Activated naive CD4-positive, alpha-beta T cell treated with anti-CD3 and anti-CD28 coated beads, Interleukin-2, amount 50 U/mL, for 24 hours (primary cell): ENCODE results near the gene ILK.

Source experiments
- H3K27ac Mint-ChIP-seq: one replicate; pipeline ENCODE4 v1.8.0; 2021; ENCODE audit warnings: mild to moderate bottlenecking, mixed read lengths
- H3K27me3 Mint-ChIP-seq: one replicate; pipeline ENCODE4 v1.8.0; 2021; ENCODE audit warnings: mixed read lengths
- H3K36me3 Mint-ChIP-seq: one replicate; pipeline ENCODE4 v1.8.0; 2021; ENCODE audit warnings: mixed read lengths
- H3K4me1 Mint-ChIP-seq: one replicate; pipeline ENCODE4 v1.8.0; 2021; ENCODE audit warnings: mixed read lengths
- H3K4me3 Mint-ChIP-seq: one replicate; pipeline ENCODE4 v1.8.0; 2021; ENCODE audit warnings: mild to moderate bottlenecking, mixed read lengths
- H3K9me3 Mint-ChIP-seq: one replicate; pipeline ENCODE4 v1.8.0; 2021; ENCODE audit warnings: mixed read lengths

ILK gene

DNA sequence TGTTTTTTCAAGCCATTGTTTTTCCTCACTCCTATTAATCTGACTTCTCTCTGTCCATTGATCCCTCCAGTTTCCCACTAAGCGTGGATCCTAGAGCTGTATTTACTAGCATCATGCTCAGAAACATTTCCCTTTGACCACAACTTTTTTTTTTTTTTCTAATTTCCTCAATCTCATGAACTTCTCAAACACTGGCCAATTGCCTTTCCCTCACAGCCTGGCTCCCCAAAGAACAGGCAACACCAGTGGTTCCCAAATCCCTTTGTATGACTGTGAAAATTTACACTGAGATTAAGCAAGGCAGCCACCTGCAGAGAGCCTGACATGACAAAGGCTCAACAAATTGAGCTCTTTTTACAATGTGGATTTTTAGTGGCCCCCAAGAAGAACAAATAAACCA is 17.1 kb downstream of the ILK start:
- Mint-ChIP-seq H3K4me3 (no peak overlapping the region), H3K27me3 (no peaks in the 10 kb centered on the region), H3K36me3 (peaks cover 4% of the 10 kb centered on the region)

GRCh38 chr11:6621711-6622211 is 18.2 kb downstream of the ILK start:
- Mint-ChIP-seq H3K4me3 (no peak overlapping the region), H3K9me3 (no peaks in the 10 kb centered on the region), H3K4me1 (peaks cover 6% of the 10 kb centered on the region), H3K27ac (no peak overlapping the region), H3K27me3 (no peaks in the 10 kb centered on the region), H3K36me3 (no peaks in the 10 kb centered on the region)

More for the DNA sequence above, 17.1 kb downstream of the ILK start:
- Mint-ChIP-seq H3K9me3 (no peaks in the 10 kb centered on the region), H3K4me1 (peaks cover 11% of the 10 kb centered on the region), H3K27ac (no peak overlapping the region)

- Mint-ChIP-seq H3K27me3 (no peaks in the 10 kb centered on the region), H3K4me3 (no peak overlapping the region), H3K27ac (no peak overlapping the region), H3K36me3 (no peaks in the 10 kb centered on the region), H3K9me3 (no peaks in the 10 kb centered on the region), H3K4me1 (peaks cover 13% of the 10 kb centered on the region)
Observed at GRCh38 chr11:6622261-6623171, 18.9 kb downstream of the ILK start.

GRCh38 chr11:6623391-6624363 is 20.1 kb downstream of the ILK start:
- no peaks in the 10 kb centered on the region for H3K27me3 Mint-ChIP-seq
- no peak overlapping the region for H3K27ac Mint-ChIP-seq
- H3K4me1 Mint-ChIP-seq, result peaks cover 22% of the 10 kb centered on the region
- no peaks in the 10 kb centered on the region for H3K36me3 Mint-ChIP-seq
- H3K4me3 Mint-ChIP-seq, result no peak overlapping the region
- no peaks in the 10 kb centered on the region for H3K9me3 Mint-ChIP-seq

- Mint-ChIP-seq H3K27me3 (no peaks in the 10 kb centered on the region), H3K9me3 (no peaks in the 10 kb centered on the region), H3K4me3 (no peak overlapping the region), H3K36me3 (no peaks in the 10 kb centered on the region), H3K27ac (no peak overlapping the region), H3K4me1 (peaks cover 22% of the 10 kb centered on the region)
Observed at GRCh38 chr11:6625156-6625831, 21.7 kb downstream of the ILK start.

DNA sequence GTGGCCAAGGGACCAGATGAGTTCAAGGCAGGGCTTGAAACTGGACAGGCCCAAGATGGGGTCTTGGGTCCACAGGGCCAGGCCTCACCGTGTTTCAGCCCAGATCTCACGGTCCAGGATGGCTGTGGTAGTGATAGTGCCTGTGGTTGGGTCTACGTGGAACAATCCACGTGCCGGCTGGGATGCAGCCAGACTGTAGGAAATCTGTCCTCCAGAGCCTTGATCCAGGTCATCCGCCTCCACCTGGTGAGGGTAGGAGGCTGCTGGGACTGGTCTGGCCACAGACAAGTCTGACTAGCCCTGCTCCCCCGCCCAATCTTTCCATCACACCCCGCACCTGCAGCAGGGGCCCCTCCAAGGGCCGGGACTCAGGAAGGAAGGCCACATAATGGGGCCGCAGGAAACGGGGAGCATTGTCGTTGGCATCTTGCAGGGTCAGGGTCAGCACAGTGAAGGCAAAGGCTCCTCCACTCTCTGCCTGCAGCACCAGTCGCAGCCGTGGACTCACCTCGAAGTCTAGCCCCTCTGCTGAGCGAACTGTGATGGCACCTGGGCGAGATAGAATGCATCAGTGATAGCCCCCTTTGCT is 22.4 kb downstream of the ILK start:
- no peak overlapping the region for H3K4me3 Mint-ChIP-seq

DNA sequence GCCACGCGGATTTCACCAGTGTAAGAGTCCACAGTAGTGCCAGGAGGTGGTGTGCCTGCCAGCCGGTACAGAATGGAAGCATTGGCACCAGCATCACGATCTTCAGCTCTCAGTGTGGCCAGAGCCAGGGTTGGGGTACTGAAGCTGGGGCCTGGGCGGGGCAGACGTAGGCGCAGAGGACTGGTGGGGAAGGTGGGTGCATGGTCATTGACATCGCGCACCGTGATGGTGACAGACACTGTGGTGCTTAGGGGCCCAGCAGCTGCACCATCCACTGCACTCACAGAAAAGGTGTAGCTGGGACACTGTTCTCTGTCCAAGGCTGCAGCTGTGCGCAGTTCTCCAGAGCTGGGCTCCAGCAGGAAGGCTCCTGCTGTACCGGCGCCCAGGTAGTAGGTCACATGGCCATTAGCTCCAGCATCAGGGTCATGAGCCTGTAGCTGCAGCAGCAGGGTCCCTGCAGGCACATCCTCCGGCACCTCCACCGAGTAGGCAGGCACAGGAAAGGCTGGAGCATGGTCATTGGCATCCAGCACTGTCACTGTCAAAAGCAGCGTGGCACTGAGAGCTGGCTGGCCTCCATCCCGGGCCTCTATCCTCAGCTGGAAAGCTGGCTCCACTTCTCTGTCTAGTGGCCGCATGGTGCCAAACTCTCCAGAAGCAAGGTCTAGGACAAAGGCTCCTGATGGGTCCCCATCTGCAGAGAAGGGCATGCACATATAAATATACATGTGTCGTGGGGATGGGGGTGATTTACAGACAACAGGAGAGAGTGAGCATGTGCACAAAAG is 23.6 kb downstream of the ILK start:
- Mint-ChIP-seq H3K4me1 (peaks cover 22% of the 10 kb centered on the region), H3K36me3 (peaks cover 4% of the 10 kb centered on the region), H3K4me3 (peak overlapping the region; percentile 5), H3K27ac (peak overlapping the region; percentile 46), H3K9me3 (no peaks in the 10 kb centered on the region), H3K27me3 (no peaks in the 10 kb centered on the region)

More for the DNA sequence above, 22.4 kb downstream of the ILK start:
- Mint-ChIP-seq H3K36me3 (no peaks in the 10 kb centered on the region), H3K27me3 (no peaks in the 10 kb centered on the region), H3K27ac (peak overlapping the region; percentile 12), H3K9me3 (no peaks in the 10 kb centered on the region), H3K4me1 (peaks cover 22% of the 10 kb centered on the region)

GRCh38 chr11:6627762-6628241 is 24.2 kb downstream of the ILK start:
- peak overlapping the region; percentile 5 for H3K4me3 Mint-ChIP-seq
- peaks cover 22% of the 10 kb centered on the region for H3K4me1 Mint-ChIP-seq
- peak overlapping the region; percentile 26 for H3K27ac Mint-ChIP-seq
- H3K9me3 Mint-ChIP-seq, result no peaks in the 10 kb centered on the region
- H3K27me3 Mint-ChIP-seq, result no peaks in the 10 kb centered on the region
- H3K36me3 Mint-ChIP-seq, result peaks cover 4% of the 10 kb centered on the region

DNA sequence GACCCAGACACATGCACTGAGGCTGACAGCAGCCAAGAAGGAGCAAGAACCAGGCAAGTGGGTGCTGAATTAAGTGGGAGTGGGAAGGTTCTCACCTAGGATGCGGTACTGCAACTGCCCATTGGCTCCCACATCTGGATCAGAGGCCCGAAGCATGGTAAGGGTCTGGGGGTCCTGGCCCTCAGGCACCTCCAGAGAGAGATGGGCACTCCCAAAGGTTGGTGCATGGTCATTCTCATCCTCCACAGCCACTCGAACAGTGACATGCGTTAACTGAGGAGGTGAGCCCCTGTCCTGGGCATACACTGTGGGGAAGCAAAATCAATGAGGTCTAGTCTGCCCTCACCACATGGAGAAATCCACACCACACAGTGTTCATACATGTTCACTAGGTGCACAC is 25.0 kb downstream of the ILK start:
- Mint-ChIP-seq H3K4me1 (peaks cover 22% of the 10 kb centered on the region), H3K9me3 (no peaks in the 10 kb centered on the region), H3K4me3 (no peak overlapping the region), H3K27ac (peak overlapping the region; percentile 52), H3K36me3 (peaks cover 4% of the 10 kb centered on the region), H3K27me3 (no peaks in the 10 kb centered on the region)

GRCh38 chr11:6629573-6629891 is 26.0 kb downstream of the ILK start:
- H3K4me3 Mint-ChIP-seq, result no peak overlapping the region
- peaks cover 22% of the 10 kb centered on the region for H3K4me1 Mint-ChIP-seq
- no peaks in the 10 kb centered on the region for H3K27me3 Mint-ChIP-seq
- no peaks in the 10 kb centered on the region for H3K9me3 Mint-ChIP-seq
- no peak overlapping the region for H3K27ac Mint-ChIP-seq
- peaks cover 4% of the 10 kb centered on the region for H3K36me3 Mint-ChIP-seq

GRCh38 chr11:6629892-6630631 is 26.5 kb downstream of the ILK start:
- Mint-ChIP-seq H3K36me3 (peaks cover 4% of the 10 kb centered on the region), H3K27ac (no peak overlapping the region), H3K9me3 (no peaks in the 10 kb centered on the region), H3K27me3 (no peaks in the 10 kb centered on the region), H3K4me1 (peaks cover 22% of the 10 kb centered on the region), H3K4me3 (no peak overlapping the region)

GRCh38 chr11:6630632-6631291 is 27.2 kb downstream of the ILK start:
- Mint-ChIP-seq H3K27ac (no peak overlapping the region), H3K4me1 (peaks cover 22% of the 10 kb centered on the region), H3K36me3 (peaks cover 4% of the 10 kb centered on the region), H3K9me3 (no peaks in the 10 kb centered on the region), H3K4me3 (no peak overlapping the region), H3K27me3 (no peaks in the 10 kb centered on the region)

- peaks cover 4% of the 10 kb centered on the region for H3K36me3 Mint-ChIP-seq
- no peak overlapping the region for H3K4me3 Mint-ChIP-seq
- no peaks in the 10 kb centered on the region for H3K9me3 Mint-ChIP-seq
- H3K4me1 Mint-ChIP-seq, result peaks cover 20% of the 10 kb centered on the region
- H3K27me3 Mint-ChIP-seq, result no peaks in the 10 kb centered on the region
- no peak overlapping the region for H3K27ac Mint-ChIP-seq
Observed at GRCh38 chr11:6631361-6631890, 27.9 kb downstream of the ILK start.
